IMR-90 (cell line): Measurements from ENCODE around the gene RSL1D1. TPM values are rescaled to one million over a fixed set of nuclear protein-coding genes. Genes with fewer than 3 reads are reported as not detected.

Source experiments
- ATAC-seq: fragments of 200-7000 bp; cut with Tn5 transposase; 2 replicates; pipeline ENCODE4 v1.9.1; 2020; ENCODE audit warnings: low read depth, mild to moderate bottlenecking, moderate library complexity
- BruUV-seq: library from RNA; stranded (reverse); fragments of 400-500 nt; replicated peaks from 2 replicates; lab custom pipeline; 2021; lab: Mats Ljungman, UMichigan
- CTCF ChIA-PET: fragments of 300-600 bp; formaldehyde crosslinking; extraction: SDS; loops from one replicate; lab custom pipeline; 2021; ENCODE audit warnings: antibody characterized with exemption; lab: Yijun Ruan, JAX
- POLR2A ChIA-PET: fragments of 300-600 bp; sonication (Branson Sonifier 250); formaldehyde crosslinking; loops from one replicate; lab custom pipeline; 2022; ENCODE audit warnings: antibody characterized with exemption; ENCODE audit not compliant: unreplicated experiment; lab: Charles Lee
- DNase-seq: peaks from one replicate; pipeline ENCODE4 v3.0.0; 2013
- H2AFZ ChIP-seq: replicated peaks from 2 replicates; pipeline ENCODE3; 2013; ENCODE audit warnings: low read length, mild to moderate bottlenecking; ENCODE audit not compliant: poor library complexity
- H2AK5ac ChIP-seq: 2 replicates; pipeline ENCODE4 v1.6.1; 2013; ENCODE audit warnings: low read depth, low read length, inconsistent platforms
- H2AK9ac ChIP-seq: replicated peaks from 2 replicates; pipeline ENCODE3; 2013; ENCODE audit warnings: mild to moderate bottlenecking, low read depth, low read length, moderate library complexity; ENCODE audit not compliant: poor library complexity
- H2BK120ac ChIP-seq: 2 replicates; pipeline ENCODE4 v1.6.1; 2013; ENCODE audit warnings: low read depth, low read length, inconsistent platforms
- H2BK15ac ChIP-seq: 3 replicates; pipeline ENCODE4 v1.6.1; 2013; ENCODE audit warnings: low read depth, low read length, inconsistent platforms
- H2BK20ac ChIP-seq: 2 replicates; pipeline ENCODE4 v1.6.1; 2013; ENCODE audit warnings: low read depth, mild to moderate bottlenecking, inconsistent platforms, low read length, moderate library complexity
- H2BK5ac ChIP-seq: 2 replicates; pipeline ENCODE4 v1.6.1; 2013; ENCODE audit warnings: mild to moderate bottlenecking, low read depth, low read length, inconsistent platforms; ENCODE audit not compliant: poor library complexity, severe bottlenecking
- H3K14ac ChIP-seq: replicated peaks from 2 replicates; pipeline ENCODE4 v1.6.1; 2013; ENCODE audit warnings: low read depth, low read length, inconsistent platforms
- H3K18ac ChIP-seq: 2 replicates; pipeline ENCODE4 v1.6.1; 2013; ENCODE audit warnings: low read depth, low read length, control low read depth
- H3K23ac ChIP-seq: 2 replicates; pipeline ENCODE4 v1.6.1; 2013; ENCODE audit warnings: low read depth, low read length, inconsistent platforms
- H3K27ac ChIP-seq: 2 replicates; pipeline ENCODE4 v1.5.1; 2013; ENCODE audit warnings: mild to moderate bottlenecking, control low read depth, low read length; ENCODE audit not compliant: insufficient read depth
- H3K27me3 ChIP-seq: 2 replicates; pipeline ENCODE4 v1.6.1; 2013; ENCODE audit warnings: low read length; ENCODE audit not compliant: control insufficient read depth, insufficient read depth
- H3K36me3 ChIP-seq: 2 replicates; pipeline ENCODE4 v1.6.1; 2013; ENCODE audit warnings: low read length, mixed read lengths; ENCODE audit not compliant: control insufficient read depth, insufficient read depth
- H3K4ac ChIP-seq: 2 replicates; pipeline ENCODE4 v1.6.1; 2013; ENCODE audit warnings: low read depth, low read length, inconsistent platforms
- H3K4me1 ChIP-seq: 2 replicates; pipeline ENCODE4 v1.6.1; 2013; ENCODE audit warnings: low read length, mixed read lengths; ENCODE audit not compliant: control insufficient read depth, insufficient read depth
- H3K4me2 ChIP-seq: 2 replicates; pipeline ENCODE4 v1.6.1; 2013; ENCODE audit warnings: low read depth, mild to moderate bottlenecking, control low read depth, low read length, moderate library complexity
- H3K4me3 ChIP-seq: 2 replicates; pipeline ENCODE4 v1.5.1; 2013; ENCODE audit warnings: low read depth, mild to moderate bottlenecking, control low read depth, low read length, moderate library complexity; ENCODE audit not compliant: insufficient read depth
- H3K56ac ChIP-seq: 2 replicates; pipeline ENCODE4 v1.6.1; 2013; ENCODE audit warnings: low read length, inconsistent platforms; ENCODE audit not compliant: insufficient read depth; ENCODE audit errors: extremely low read depth
- H3K79me1 ChIP-seq, 2 experiments: 2 replicates each; pipeline ENCODE4 v1.6.1; 2013; ENCODE audit warnings: low read length in 2 of 2, inconsistent platforms in 1 of 2, low read depth in 1 of 2
- H3K9ac ChIP-seq: 2 replicates; pipeline ENCODE4 v1.6.1; 2013; ENCODE audit warnings: low read depth, low read length, control low read depth
- H3K9me1 ChIP-seq: 2 replicates; pipeline ENCODE4 v1.6.1; 2013; ENCODE audit warnings: low read length, inconsistent platforms; ENCODE audit not compliant: insufficient read depth
- H3K9me3 ChIP-seq: 2 replicates; pipeline ENCODE4 v1.6.1; 2013; ENCODE audit warnings: low read length; ENCODE audit not compliant: control insufficient read depth, insufficient read depth
- H4K20me1 ChIP-seq: 2 replicates; pipeline ENCODE4 v1.6.1; 2013; ENCODE audit warnings: low read length, inconsistent platforms; ENCODE audit not compliant: insufficient read depth
- H4K5ac ChIP-seq: 2 replicates; pipeline ENCODE4 v1.6.1; 2013; ENCODE audit warnings: mild to moderate bottlenecking, low read depth, low read length, control low read depth
- H4K8ac ChIP-seq, 2 experiments: 2 replicates each; pipeline ENCODE4 v1.6.1; 2013; ENCODE audit warnings: low read depth in 2 of 2, low read length in 2 of 2, control low read depth in 1 of 2, inconsistent platforms in 1 of 2
- H4K91ac ChIP-seq: 2 replicates; pipeline ENCODE4 v1.6.1; 2013; ENCODE audit warnings: low read depth, low read length, inconsistent platforms; ENCODE audit not compliant: insufficient read depth
- BHLHE40 ChIP-seq: fragments of 150-350 bp; IDR thresholded peaks from 2 replicates; pipeline ENCODE4 v1.6.1; 2016; ENCODE audit warnings: mild to moderate bottlenecking, low read depth, low read length
- CEBPB ChIP-seq: IDR thresholded peaks from 2 replicates; pipeline ENCODE4 v1.6.1; 2012; ENCODE audit warnings: low read depth, low read length, improper control_type of control experiment
- CHD1 ChIP-seq: IDR thresholded peaks from 2 replicates; pipeline ENCODE4 v1.6.1; 2012; ENCODE audit warnings: low read depth, low read length, improper control_type of control experiment
- FOS ChIP-seq: fragments of 150-350 bp; IDR thresholded peaks from 2 replicates; pipeline ENCODE4 v1.6.1; 2016; ENCODE audit warnings: low read depth, low read length
- MAFK ChIP-seq: IDR thresholded peaks from 2 replicates; pipeline ENCODE4 v1.6.1; 2012; ENCODE audit warnings: low read depth, low read length, improper control_type of control experiment
- MAZ ChIP-seq: IDR thresholded peaks from 2 replicates; pipeline ENCODE4 v1.6.1; 2012; ENCODE audit warnings: low read depth, mild to moderate bottlenecking, low read length, improper control_type of control experiment, moderate library complexity, borderline replicate concordance
- NFE2L2 ChIP-seq: fragments of 150-350 bp; IDR thresholded peaks from 2 replicates; pipeline ENCODE4 v1.6.1; 2016; ENCODE audit warnings: low read depth, mild to moderate bottlenecking, low read length
- RAD21 ChIP-seq: IDR thresholded peaks from 2 replicates; pipeline ENCODE4 v1.6.1; 2012; ENCODE audit warnings: low read length, improper control_type of control experiment
- RFX5 ChIP-seq: IDR thresholded peaks from 2 replicates; pipeline ENCODE4 v1.8.0; 2012; ENCODE audit warnings: low read depth, mild to moderate bottlenecking, low read length, moderate library complexity
- SMC3 ChIP-seq: fragments of 150-350 bp; IDR thresholded peaks from 2 replicates; pipeline ENCODE4 v1.6.1; 2016; ENCODE audit warnings: low read depth, mild to moderate bottlenecking, antibody characterized with exemption, low read length, moderate library complexity
- WGBS, 2 experiments: methylation state at CpG; one replicate each; pipeline versions ENCODE4 v1.1.5 to v1.1.7; 2013; ENCODE audit warnings: missing lambda C conversion rate in 2 of 2; ENCODE audit not compliant: insufficient read length in 1 of 2; ENCODE audit errors: extremely low coverage in 2 of 2; 5-methylcytosine and 5-hydroxymethylcytosine counted together
- dilution Hi-C: fragments of 300-500 bp; cut with HindIII; formaldehyde crosslinking; loops from one replicate; pipeline ENCODE4 v1.14.3; 2018; ENCODE audit warnings: low sequenced_read_pairs; ENCODE audit not compliant: unreplicated experiment
- in situ Hi-C: fragments of 300-500 bp; cut with MboI; formaldehyde crosslinking; loops from 3 replicates; pipeline ENCODE4 v1.14.3; 2019; ENCODE audit warnings: low sequenced_read_pairs, inconsistent platforms, mixed read lengths
- intact Hi-C: fragments of 100-400 bp; cut with micrococcal nuclease; formaldehyde crosslinking; loops from 2 replicates; pipeline ENCODE4 v1.10.0; 2022
- polyA plus RNA-seq, 3 experiments: library from polyadenylated mRNA; depleted of rRNA; stranded (reverse); fragments of >200 nt; gene quantifications; 2 replicates each; pipeline ENCODE4 v1.2.3, GENCODE V29; 2012; ENCODE audit warnings: low replicate concordance in 1 of 3
- total RNA-seq: library from RNA; depleted of rRNA; stranded (reverse); fragments of >200 nt; gene quantifications from 2 replicates; pipeline ENCODE4 v1.2.3, GENCODE V29; 2012
- TF ChIP-seq, protein P1 (sequence below): fragments of 150-350 bp; IDR thresholded peaks from 2 replicates; pipeline ENCODE4 v1.6.1; 2017; ENCODE audit warnings: mild to moderate bottlenecking, antibody characterized with exemption, low read length, low read depth
- TF ChIP-seq, protein P2 (sequence below): conservative IDR thresholded peaks from 2 replicates; pipeline ENCODE4 v1.5.1; 2012; ENCODE audit warnings: mild to moderate bottlenecking, low read depth, low read length, improper control_type of control experiment
- TF ChIP-seq, protein P3 (sequence below): fragments of 150-350 bp; IDR thresholded peaks from 2 replicates; pipeline ENCODE4 v1.6.1; 2016; ENCODE audit warnings: low read depth, mild to moderate bottlenecking, low read length, moderate library complexity, borderline replicate concordance

Gene RSL1D1
- total and polyA plus RNA-seq, 2 of the 4 experiments (the other 2 are of a cell fraction) = 63.8 to 77.4 TPM

DNA sequence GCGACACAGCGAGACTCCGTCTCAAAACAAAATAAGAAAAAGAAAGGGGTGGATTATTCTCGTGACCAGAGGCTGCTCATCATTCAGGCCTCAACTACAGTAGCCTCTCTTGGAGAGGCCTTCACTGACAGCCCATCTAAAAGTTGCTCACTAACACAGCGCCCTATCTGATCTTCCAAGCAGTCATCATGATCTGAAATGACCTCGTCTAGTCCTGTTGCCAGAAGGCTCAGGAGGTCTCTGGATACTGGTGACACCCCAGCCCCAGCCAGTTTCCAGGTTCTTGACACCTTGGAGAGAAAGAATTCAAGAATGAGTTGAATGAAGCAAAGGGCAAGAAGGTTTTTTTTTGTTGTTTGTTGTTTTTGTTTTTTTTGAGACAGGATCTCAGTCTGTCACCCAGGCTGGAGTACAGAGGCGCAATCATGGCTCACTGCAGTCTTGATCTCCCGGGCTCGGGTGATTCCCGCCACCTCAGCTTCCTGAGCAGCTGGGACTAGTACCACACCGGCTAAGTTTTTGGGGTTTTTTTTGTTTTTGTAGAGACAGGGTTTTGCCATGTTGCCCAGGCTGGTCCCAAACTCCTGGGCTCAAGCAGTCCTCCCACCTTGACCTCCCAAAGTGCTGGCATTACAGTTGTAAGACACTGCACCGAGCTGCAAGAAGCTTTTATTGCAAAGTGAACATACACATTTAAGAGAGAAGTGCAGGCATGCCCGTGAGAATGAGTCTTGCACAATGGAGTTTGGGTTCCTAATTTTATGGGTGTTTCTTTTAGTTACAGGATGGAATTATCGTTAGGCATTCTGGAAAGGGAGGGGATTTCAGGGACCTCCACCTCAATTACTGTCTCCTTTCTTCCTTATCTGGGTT lies 51.6 kb downstream of the RSL1D1 start:
- H3K18ac ChIP-seq = no peak overlapping the region
- no peak overlapping the region for H3K9ac ChIP-seq
- in situ Hi-C loops (loop anchor here (25.0 kb wide), 1 partner anchor 837 kb away; no protein-coding TSS in a partner anchor), dilution Hi-C loops (no loop called here), intact Hi-C loops (no loop called here)
- no peaks in the 10 kb centered on the region for H3K27me3 ChIP-seq
- DNase-seq = no peak
- H3K14ac ChIP-seq = peak overlapping the region; percentile 72; the same call in 1 of the 2 replicates
- H4K5ac ChIP-seq = no peak overlapping the region
- no peak overlapping the region for H2BK120ac ChIP-seq
- no peaks in the 10 kb centered on the region for H3K9me3 ChIP-seq
- no peak for ATAC-seq
- H3K4me2 ChIP-seq = no peak overlapping the region
- H3K4me1 ChIP-seq = peaks cover 19% of the 10 kb centered on the region
- peak overlapping the region; percentile 64 for H3K23ac ChIP-seq
- peaks cover 3% of the 10 kb centered on the region for H3K36me3 ChIP-seq
- H4K8ac ChIP-seq = peak overlapping the region in 1 of 2 experiments; percentile 3; a peak in 1 of 4 replicates
- POLR2A ChIA-PET = no interaction called here
- no peak overlapping the region for H3K56ac ChIP-seq
- CTCF ChIA-PET = interaction anchor here (0.6 kb wide), 1 partner anchor 404 kb away, joined by 3 read pairs; no protein-coding TSS in a partner anchor
- no peak overlapping the region for H2AFZ ChIP-seq
- no peak overlapping the region for H4K91ac ChIP-seq
- H4K20me1 ChIP-seq = peaks cover 19% of the 10 kb centered on the region
- peaks cover 20 to 65% of the 10 kb centered on the region in 2 experiments for H3K79me1 ChIP-seq
- H2AK5ac ChIP-seq = 0 out of 2 replicates have a peak overlapping the region, but pooled peaks have one; percentile 13
- 92% methylated on average over 5 of the region's 14 CpGs; no CpG with 5 or more reads in 1 of the 2 experiments for WGBS, 2 experiments
- H2BK15ac ChIP-seq = no peak overlapping the region
- no peak overlapping the region for H2AK9ac ChIP-seq
- BruUV-seq = no TSS peak
- peaks cover 24% of the 10 kb centered on the region for H3K9me1 ChIP-seq
- H3K4ac ChIP-seq = 0 out of 2 replicates have a peak overlapping the region, but pooled peaks have one; percentile 33
- H3K27ac ChIP-seq = no peak overlapping the region
- H2BK5ac ChIP-seq = no peak overlapping the region
- no peak overlapping the region for H2BK20ac ChIP-seq
- no peak overlapping the region for H3K4me3 ChIP-seq
- TF ChIP-seq BHLHE40 (no peak), MAFK (no peak), SMC3 (no peak), RFX5 (no peak), CEBPB (no peak), FOS (no peak), NFE2L2 (no peak), MAZ (no peak), RAD21 (no peak), CHD1 (no peak)
- TF ChIP-seq, protein P1, sequence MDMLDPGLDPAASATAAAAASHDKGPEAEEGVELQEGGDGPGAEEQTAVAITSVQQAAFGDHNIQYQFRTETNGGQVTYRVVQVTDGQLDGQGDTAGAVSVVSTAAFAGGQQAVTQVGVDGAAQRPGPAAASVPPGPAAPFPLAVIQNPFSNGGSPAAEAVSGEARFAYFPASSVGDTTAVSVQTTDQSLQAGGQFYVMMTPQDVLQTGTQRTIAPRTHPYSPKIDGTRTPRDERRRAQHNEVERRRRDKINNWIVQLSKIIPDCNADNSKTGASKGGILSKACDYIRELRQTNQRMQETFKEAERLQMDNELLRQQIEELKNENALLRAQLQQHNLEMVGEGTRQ = no peak
- TF ChIP-seq, protein P2, sequence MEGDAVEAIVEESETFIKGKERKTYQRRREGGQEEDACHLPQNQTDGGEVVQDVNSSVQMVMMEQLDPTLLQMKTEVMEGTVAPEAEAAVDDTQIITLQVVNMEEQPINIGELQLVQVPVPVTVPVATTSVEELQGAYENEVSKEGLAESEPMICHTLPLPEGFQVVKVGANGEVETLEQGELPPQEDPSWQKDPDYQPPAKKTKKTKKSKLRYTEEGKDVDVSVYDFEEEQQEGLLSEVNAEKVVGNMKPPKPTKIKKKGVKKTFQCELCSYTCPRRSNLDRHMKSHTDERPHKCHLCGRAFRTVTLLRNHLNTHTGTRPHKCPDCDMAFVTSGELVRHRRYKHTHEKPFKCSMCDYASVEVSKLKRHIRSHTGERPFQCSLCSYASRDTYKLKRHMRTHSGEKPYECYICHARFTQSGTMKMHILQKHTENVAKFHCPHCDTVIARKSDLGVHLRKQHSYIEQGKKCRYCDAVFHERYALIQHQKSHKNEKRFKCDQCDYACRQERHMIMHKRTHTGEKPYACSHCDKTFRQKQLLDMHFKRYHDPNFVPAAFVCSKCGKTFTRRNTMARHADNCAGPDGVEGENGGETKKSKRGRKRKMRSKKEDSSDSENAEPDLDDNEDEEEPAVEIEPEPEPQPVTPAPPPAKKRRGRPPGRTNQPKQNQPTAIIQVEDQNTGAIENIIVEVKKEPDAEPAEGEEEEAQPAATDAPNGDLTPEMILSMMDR = no peak
- TF ChIP-seq, protein P3, sequence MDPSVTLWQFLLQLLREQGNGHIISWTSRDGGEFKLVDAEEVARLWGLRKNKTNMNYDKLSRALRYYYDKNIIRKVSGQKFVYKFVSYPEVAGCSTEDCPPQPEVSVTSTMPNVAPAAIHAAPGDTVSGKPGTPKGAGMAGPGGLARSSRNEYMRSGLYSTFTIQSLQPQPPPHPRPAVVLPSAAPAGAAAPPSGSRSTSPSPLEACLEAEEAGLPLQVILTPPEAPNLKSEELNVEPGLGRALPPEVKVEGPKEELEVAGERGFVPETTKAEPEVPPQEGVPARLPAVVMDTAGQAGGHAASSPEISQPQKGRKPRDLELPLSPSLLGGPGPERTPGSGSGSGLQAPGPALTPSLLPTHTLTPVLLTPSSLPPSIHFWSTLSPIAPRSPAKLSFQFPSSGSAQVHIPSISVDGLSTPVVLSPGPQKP = no peak
